Neural cell (in vitro differentiated cells): ENCODE measurements around the gene CMTM8.

Experiments
- CTCF ChIP-seq: fragments of 450-650 bp; IDR thresholded peaks from 2 replicates; pipeline ENCODE4 v1.5.1; 2014; ENCODE audit warnings: antibody characterized with exemption, mild to moderate bottlenecking, moderate library complexity; ENCODE audit not compliant: poor library complexity, severe bottlenecking
- EP300 ChIP-seq: fragments of 450-650 bp; conservative IDR thresholded peaks from 2 replicates; pipeline ENCODE4 v1.6.1; 2014; ENCODE audit warnings: antibody characterized with exemption, mild to moderate bottlenecking, moderate library complexity; ENCODE audit not compliant: poor library complexity, severe bottlenecking
- POLR2AphosphoS5 ChIP-seq: IDR thresholded peaks from 2 replicates; pipeline ENCODE4 v1.6.1; 2012
- RAD21 ChIP-seq: fragments of 450-650 bp; conservative IDR thresholded peaks from 2 replicates; pipeline ENCODE4 v1.6.1; 2014; ENCODE audit warnings: antibody characterized with exemption, mild to moderate bottlenecking, moderate library complexity
- REST ChIP-seq: IDR thresholded peaks from 2 replicates; pipeline ENCODE4 v1.6.1; 2012; ENCODE audit warnings: borderline replicate concordance
- TAF1 ChIP-seq: IDR thresholded peaks from 2 replicates; pipeline ENCODE4 v1.6.1; 2012; ENCODE audit warnings: low read depth

GRCh38 chr3:32337505-32337904 lies 99.0 kb downstream of the CMTM8 start:
- TF ChIP-seq POLR2AphosphoS5 (no peak), CTCF (no peak), REST (no peak), EP300 (no peak), TAF1 (no peak), RAD21 (no peak)
